A673 (cell line): ENCODE data around the gene DAPK1. TPM values are rescaled to one million over a fixed set of nuclear protein-coding genes. Genes with fewer than 3 reads are reported as not detected.

Source experiments
- BruUV-seq: library from RNA; stranded (reverse); fragments of 400-500 nt; replicated peaks from 2 replicates; lab custom pipeline; 2021; lab: Mats Ljungman, UMichigan
- CTCF ChIA-PET: fragments of 300-600 bp; sonication (Branson Sonifier 250); formaldehyde crosslinking; loops from one replicate; lab custom pipeline; 2022; ENCODE audit warnings: antibody characterized with exemption; lab: Charles Lee
- POLR2A ChIA-PET: fragments of 300-600 bp; sonication (Branson Sonifier 250); formaldehyde crosslinking; loops from one replicate; lab custom pipeline; 2022; ENCODE audit warnings: antibody characterized with exemption; ENCODE audit not compliant: low non-redundant PET; lab: Charles Lee
- DNase-seq: peaks from one replicate; pipeline ENCODE4 v3.0.0-alpha.2; 2015; ENCODE audit warnings: low spot score
- H3K27ac ChIP-seq: fragments of 200-600 bp; sonication (generic); 2 replicates; pipeline ENCODE4 v1.5.1; 2016; ENCODE audit warnings: mixed run types, low read depth, mild to moderate bottlenecking, mixed read lengths, antibody characterized with exemption, low read length; ENCODE audit not compliant: poor library complexity, severe bottlenecking
- H3K27me3 ChIP-seq: fragments of 200-600 bp; sonication (generic); replicated peaks from 2 replicates; pipeline ENCODE4 v1.6.1; 2017; ENCODE audit warnings: mixed run types, low read depth, mild to moderate bottlenecking, mixed read lengths, antibody characterized with exemption, low read length; ENCODE audit not compliant: insufficient read depth, poor library complexity
- H3K36me3 ChIP-seq: fragments of 200-600 bp; sonication (generic); 2 replicates; pipeline ENCODE4 v1.6.1; 2016; ENCODE audit warnings: mixed run types, mild to moderate bottlenecking, mixed read lengths, antibody characterized with exemption, low read length; ENCODE audit not compliant: insufficient read depth, poor library complexity, severe bottlenecking
- H3K4me1 ChIP-seq: fragments of 200-600 bp; sonication (generic); 2 replicates; pipeline ENCODE4 v1.6.1; 2017; ENCODE audit warnings: mixed run types, mild to moderate bottlenecking, mixed read lengths, antibody characterized with exemption, low read length; ENCODE audit not compliant: insufficient read depth, poor library complexity, severe bottlenecking
- H3K4me3 ChIP-seq: fragments of 200-600 bp; sonication (generic); 2 replicates; pipeline ENCODE4 v1.5.1; 2016; ENCODE audit warnings: low read depth, mixed run types, mild to moderate bottlenecking, mixed read lengths, low read length; ENCODE audit not compliant: poor library complexity, severe bottlenecking
- H3K9me3 ChIP-seq: fragments of 200-600 bp; sonication (generic); 2 replicates; pipeline ENCODE4 v1.6.1; 2016; ENCODE audit warnings: mixed run types, low read depth, mild to moderate bottlenecking, mixed read lengths, antibody characterized with exemption, low read length; ENCODE audit not compliant: poor library complexity, severe bottlenecking
- EZH2 ChIP-seq: fragments of 200-600 bp; sonication (generic); IDR thresholded peaks from 2 replicates; pipeline ENCODE4 v1.6.1; 2017; ENCODE audit warnings: borderline replicate concordance, low read depth, mild to moderate bottlenecking, mixed read lengths, antibody characterized with exemption, low read length; ENCODE audit not compliant: poor library complexity, severe bottlenecking
- intact Hi-C: fragments of 100-400 bp; cut with micrococcal nuclease; formaldehyde crosslinking; loops from one replicate; pipeline ENCODE4 v1.10.0; 2022; ENCODE audit not compliant: unreplicated experiment
- total RNA-seq: library from RNA; stranded (reverse); gene quantifications from 2 replicates; pipeline ENCODE4 v1.2.3, GENCODE V29; 2021
- TF ChIP-seq, protein P1 (sequence below): fragments of 300-800, 200-600 bp; sonication (generic); conservative IDR thresholded peaks from 2 replicates; pipeline ENCODE4 v1.5.1; 2017; ENCODE audit warnings: low read depth, mild to moderate bottlenecking, antibody characterized with exemption, low read length, moderate library complexity, mixed read lengths

The DAPK1 gene
- total RNA-seq, 1 experiment from 2014 or later: 380 TPM

DNA sequence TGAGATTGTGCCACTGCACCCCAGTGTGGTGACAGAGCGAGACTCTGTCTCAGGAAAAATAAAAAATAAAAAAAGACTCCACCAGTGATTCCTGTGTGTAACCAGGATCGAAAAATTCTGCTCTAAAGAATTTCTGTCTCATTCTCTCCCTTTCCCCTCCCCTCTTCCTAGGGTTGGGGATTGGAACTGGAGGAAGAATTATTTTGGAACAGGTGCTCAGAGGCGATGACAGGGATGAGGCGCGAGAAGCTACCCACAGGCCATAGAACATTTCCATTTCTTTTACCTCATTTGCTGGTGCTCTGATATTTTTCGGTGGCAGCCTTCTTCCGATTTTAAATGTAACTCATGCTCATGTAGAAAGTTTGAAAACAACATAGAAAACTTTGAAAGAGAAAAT is 80.1 kb downstream of the DAPK1 start:
- BruUV-seq: no TSS peak
- TF ChIP-seq, protein P1, sequence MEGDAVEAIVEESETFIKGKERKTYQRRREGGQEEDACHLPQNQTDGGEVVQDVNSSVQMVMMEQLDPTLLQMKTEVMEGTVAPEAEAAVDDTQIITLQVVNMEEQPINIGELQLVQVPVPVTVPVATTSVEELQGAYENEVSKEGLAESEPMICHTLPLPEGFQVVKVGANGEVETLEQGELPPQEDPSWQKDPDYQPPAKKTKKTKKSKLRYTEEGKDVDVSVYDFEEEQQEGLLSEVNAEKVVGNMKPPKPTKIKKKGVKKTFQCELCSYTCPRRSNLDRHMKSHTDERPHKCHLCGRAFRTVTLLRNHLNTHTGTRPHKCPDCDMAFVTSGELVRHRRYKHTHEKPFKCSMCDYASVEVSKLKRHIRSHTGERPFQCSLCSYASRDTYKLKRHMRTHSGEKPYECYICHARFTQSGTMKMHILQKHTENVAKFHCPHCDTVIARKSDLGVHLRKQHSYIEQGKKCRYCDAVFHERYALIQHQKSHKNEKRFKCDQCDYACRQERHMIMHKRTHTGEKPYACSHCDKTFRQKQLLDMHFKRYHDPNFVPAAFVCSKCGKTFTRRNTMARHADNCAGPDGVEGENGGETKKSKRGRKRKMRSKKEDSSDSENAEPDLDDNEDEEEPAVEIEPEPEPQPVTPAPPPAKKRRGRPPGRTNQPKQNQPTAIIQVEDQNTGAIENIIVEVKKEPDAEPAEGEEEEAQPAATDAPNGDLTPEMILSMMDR: no peak
- no peak for TF ChIP-seq EZH2
- POLR2A ChIA-PET: no interaction called here
- Histone ChIP-seq H3K36me3 (peaks cover 23% of the 10 kb centered on the region), H3K27ac (no peak overlapping the region), H3K27me3 (no peaks in the 10 kb centered on the region), H3K9me3 (no peaks in the 10 kb centered on the region), H3K4me3 (no peak overlapping the region), H3K4me1 (peaks cover 51% of the 10 kb centered on the region)
- intact Hi-C loops: no loop called here
- CTCF ChIA-PET: no interaction called here
- DNase-seq: no peak

DNA sequence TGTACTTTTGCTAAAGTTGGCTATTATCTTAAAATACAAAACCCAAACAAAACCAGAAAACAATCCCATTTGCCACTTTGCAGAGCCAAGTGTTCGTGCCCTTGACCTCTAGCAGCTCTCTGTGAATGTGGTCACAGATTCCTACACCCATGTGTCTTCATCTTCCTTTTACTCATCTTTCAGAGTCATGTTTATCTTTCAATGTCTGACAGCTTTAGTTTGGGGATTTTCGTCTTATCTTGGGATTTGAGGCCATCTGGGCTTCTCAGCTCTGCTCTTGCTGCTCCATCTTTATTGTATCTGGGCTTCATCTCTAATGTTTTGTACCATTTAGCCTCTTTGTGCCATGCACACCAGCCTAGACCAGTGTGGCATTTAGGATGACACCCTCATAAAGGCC is 81.0 kb downstream of the DAPK1 start:
- H3K36me3 ChIP-seq: peaks cover 15% of the 10 kb centered on the region
- ChIA-PET POLR2A (no interaction called here), CTCF (no interaction called here)
- no peaks in the 10 kb centered on the region for H3K27me3 ChIP-seq
- peaks cover 51% of the 10 kb centered on the region for H3K4me1 ChIP-seq
- no peak for DNase-seq
- no peak overlapping the region for H3K4me3 ChIP-seq
- no peaks in the 10 kb centered on the region for H3K9me3 ChIP-seq
- H3K27ac ChIP-seq: no peak overlapping the region
- no TSS peak for BruUV-seq
- TF ChIP-seq EZH2: no peak
- TF ChIP-seq, protein P1: no peak
- intact Hi-C loops: no loop called here

DNA sequence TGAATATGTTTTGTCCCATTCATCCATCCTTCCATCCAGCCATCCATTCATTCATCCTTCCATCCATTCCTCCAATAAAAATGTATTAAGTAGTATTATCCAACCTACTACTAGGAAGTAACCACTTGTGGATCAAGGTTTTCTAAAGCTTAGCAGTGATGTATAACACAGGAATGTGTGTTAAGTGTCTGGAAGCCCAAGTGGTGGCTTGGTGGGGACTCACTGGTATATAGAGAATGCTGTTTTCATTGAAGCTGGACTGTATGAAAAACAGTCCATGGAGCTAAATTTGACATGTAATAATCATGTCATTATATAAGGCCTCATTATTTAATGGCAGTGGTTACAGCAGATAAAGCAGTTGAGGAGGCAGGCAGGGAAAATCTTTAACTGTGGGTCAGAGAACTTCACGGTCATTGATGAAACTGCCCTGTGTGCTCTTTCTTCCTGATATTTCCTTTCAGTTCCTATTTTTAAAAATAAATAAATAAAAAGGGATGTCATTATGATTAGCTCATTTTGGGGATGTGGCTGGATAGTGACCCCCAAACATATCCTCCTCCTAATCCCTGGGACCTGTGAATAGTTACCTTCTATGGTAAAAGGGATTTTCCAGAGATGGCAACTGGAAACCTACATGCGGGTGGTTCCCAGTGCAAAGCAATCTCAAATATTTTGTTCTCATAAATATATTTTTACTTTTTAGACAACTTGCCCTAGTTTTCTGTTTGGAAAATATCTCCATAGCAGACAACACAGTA is 82.3 kb downstream of the DAPK1 start:
- POLR2A ChIA-PET: no interaction called here
- H3K27me3 ChIP-seq: no peaks in the 10 kb centered on the region
- peaks cover 51% of the 10 kb centered on the region for H3K4me1 ChIP-seq
- BruUV-seq: no TSS peak
- intact Hi-C loops: no loop called here
- H3K27ac ChIP-seq: no peak overlapping the region
- DNase-seq: no peak
- H3K36me3 ChIP-seq: peaks cover 6% of the 10 kb centered on the region
- no peak overlapping the region for H3K4me3 ChIP-seq
- CTCF ChIA-PET: no interaction called here
- no peaks in the 10 kb centered on the region for H3K9me3 ChIP-seq
- TF ChIP-seq, protein P1: no peak
- no peak for TF ChIP-seq EZH2
